GM19043 (cell line): ENCODE results near the gene RASAL1.

ENCODE experiments used
- ATAC-seq: cut with Tn5 transposase; IDR thresholded peaks from one replicate; pipeline ENCODE4 v1.9.1; 2021; ENCODE audit warnings: low read depth; ENCODE audit not compliant: unreplicated experiment

Gene RASAL1

DNA sequence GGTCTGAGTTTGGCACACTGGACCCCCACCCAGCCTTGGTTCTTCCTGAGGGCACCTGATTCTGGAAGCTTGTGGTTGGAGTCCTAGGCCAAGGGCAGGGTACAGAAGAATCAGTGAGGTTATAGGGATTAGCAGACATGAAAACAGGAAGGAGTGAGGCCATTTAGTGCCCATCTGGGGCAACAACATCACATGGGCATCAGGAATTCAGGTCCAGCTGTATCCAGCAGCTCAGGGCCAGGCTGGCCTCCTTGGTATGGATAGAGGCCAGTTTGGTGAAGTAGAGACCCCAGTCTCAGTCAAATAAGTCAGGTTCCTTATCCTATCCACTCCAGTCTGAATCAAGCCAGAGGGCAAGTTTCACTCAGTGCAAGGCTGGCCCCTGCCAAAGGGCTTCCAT is 36.2 kb downstream of the RASAL1 start:
- ATAC-seq = no peak

DNA sequence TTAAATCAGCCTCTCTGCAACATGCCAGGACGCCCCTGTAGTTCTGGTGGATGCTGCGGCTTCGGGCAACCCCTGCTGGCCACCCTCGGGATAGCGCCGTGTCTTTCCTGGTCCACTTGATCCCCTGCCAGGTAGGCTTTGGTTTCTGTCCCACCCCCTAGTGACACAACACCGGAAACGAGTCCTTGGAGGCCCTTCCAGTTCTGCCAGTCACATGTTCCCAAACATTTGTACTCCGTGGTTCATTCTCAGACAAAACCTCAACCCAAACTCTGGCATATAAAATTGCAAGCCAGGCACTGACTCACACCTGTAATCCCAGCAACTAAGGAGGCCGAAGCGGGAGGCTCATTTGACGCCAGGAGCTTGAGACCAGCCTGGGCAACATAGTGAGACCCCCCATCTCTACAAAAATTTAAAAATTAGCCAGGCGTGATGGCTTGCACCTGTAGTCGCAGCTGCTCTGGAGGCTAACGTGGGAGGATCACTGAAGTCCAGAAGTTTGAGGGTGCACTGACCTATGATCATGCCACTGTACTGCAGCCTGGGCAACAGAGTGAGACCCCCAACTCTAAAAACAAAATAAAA is 37.0 kb downstream of the RASAL1 start:
- no peak for ATAC-seq

DNA sequence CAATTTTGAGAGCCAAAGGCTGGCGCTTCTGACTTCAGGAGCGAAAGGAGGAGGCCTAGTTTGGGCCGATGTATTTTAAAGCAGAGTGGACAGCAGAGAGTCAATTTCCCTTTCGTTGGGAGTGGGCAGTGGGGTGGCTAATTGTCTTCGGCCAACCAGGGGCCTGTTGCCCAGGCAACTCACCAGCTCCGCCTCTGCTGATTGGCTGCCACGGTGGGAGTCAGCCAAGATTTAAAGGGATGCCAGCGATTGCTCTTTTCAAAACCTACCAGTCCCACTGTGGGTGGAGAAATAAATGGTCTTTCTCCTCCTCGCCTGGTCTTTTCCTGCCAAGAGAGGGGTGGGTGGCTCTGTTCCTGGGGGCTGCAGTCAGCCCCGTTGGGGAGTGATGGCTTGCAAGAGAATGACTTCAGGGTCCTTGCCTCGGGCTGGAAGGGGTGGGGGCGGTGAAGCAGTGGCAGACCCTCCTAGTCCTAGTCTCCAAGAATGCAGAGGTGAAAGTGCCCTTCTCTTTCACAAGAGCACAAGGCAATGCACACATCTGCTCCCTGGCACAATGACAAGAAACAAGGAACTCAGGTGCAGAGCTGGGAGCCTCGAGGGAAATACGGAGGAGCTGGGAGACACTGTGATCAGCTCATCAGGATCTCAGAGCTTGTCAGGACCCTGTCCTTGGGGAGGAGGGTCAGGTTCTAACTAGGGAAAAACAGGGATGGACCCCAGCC is 37.7 kb downstream of the RASAL1 start:
- ATAC-seq = no peak

GRCh38 chr12:113096675-113097461 is 38.7 kb downstream of the RASAL1 start:
- no peak for ATAC-seq

- no peak for ATAC-seq
Observed at GRCh38 chr12:113095405-113095804, 40.2 kb downstream of the RASAL1 start.

- ATAC-seq = no peak
Observed at GRCh38 chr12:113094738-113095137, 40.8 kb downstream of the RASAL1 start.

GRCh38 chr12:113093409-113094101 is 42.0 kb downstream of the RASAL1 start:
- no peak for ATAC-seq

GRCh38 chr12:113092607-113093408 is 42.8 kb downstream of the RASAL1 start:
- no peak for ATAC-seq

- ATAC-seq = no peak
Observed at GRCh38 chr12:113091506-113091905, 44.1 kb downstream of the RASAL1 start.

DNA sequence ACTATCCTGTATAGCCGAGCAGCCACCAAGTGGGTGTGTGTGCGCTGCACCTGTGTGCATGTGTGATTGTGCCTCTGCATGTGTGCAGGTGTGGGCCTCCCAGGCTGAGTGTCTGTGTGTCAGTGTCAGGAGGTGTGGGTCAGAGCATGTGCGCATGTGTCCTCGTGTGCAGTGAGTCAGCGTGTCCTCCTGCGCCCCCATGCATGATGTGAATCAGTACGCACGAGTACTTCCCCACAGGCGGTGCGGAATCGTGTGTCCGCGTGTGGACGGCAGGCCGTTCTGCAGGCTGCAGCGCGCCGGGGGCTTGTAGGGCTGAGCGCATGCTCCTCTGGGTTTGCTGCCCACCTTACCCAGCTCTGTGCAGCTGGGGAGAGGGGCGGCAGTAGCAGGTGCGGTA is 44.8 kb downstream of the RASAL1 start:
- ATAC-seq = no peak

DNA sequence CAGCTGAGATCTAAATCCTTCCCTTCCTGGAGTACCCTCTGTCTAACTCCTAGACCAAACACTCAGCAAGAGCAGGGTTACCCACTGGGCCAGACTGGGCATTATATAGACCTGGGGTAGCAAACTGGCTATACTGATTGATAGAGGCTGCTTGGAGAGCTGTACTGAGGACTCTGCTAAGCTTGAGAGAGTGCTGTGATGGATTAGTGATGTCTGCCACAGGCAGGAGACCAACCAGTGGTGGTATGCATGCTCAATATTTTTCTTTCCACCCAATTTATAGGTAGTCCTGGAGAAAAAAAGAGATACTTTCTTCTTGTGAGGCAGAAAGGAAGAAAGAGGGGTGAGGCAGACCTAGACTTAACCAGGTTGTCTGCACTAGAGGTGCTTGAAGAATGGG is 45.7 kb downstream of the RASAL1 start:
- no peak for ATAC-seq

DNA sequence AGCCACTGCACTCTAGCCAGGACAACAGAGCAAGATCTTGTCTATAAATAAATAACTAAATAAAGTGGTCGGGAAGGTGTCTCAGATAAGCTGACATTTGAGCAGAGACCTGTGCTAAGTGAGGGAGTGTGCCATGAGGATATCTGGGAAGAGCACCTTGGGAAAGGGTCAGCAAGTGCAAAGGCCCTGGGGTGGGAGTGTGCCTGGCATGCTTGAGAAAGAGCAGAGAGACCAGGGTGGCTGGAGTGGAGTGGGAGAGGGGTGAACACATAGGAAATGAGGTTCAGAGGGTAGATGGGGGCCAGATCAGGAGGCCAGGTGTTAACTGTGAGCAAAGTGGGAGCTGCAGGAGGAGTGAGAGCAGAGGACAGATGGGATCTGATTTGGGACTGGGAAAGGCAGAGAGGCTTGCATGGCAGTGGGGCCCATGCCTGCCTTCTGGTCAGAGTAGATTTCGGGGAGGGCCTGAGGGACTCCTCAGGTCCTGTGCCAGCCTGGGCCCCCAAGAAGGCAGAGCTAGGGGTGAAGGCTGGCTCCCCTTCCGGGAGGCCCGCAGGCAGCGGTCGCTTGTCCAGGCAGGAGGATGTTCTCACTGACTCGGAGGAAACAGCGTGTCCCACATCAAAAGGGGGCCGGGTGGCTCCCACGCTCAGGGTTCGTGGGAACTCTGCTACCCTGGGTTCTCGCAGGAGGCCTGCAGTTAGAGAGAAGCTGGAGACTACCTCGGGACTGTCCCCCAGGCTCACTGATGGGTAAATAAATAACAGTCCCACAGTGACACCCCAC is 46.4 kb downstream of the RASAL1 start:
- ATAC-seq = no peak

GRCh38 chr12:113088037-113088436 is 47.5 kb downstream of the RASAL1 start:
- no peak for ATAC-seq

DNA sequence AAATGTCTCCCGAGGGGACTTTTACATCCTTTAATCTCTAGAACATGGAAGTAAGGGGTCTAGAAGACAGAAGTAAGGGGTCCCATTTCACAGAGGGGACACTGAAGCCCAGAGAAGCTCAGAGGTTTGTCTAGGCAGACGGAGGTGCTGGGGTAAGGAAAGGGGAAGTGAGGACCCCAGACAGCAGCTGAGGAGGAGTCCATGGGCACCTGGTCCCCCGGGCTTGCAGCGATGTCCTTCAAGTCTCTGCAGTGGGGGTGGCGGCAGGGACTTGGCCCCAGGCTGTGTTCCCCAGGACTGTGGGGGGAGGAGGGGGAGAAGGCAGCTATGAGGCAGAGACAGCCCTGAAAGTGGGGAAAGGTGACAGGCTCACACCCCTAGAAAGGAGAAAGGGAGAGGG is 48.4 kb downstream of the RASAL1 start:
- ATAC-seq = no peak

- ATAC-seq = no peak
Observed at GRCh38 chr12:113086249-113087164, 49.1 kb downstream of the RASAL1 start.

GRCh38 chr12:113083863-113084435 is 51.6 kb downstream of the RASAL1 start:
- ATAC-seq = no peak

- ATAC-seq = peak; percentile 66
Observed at GRCh38 chr12:113082486-113083148, 52.9 kb downstream of the RASAL1 start.

DNA sequence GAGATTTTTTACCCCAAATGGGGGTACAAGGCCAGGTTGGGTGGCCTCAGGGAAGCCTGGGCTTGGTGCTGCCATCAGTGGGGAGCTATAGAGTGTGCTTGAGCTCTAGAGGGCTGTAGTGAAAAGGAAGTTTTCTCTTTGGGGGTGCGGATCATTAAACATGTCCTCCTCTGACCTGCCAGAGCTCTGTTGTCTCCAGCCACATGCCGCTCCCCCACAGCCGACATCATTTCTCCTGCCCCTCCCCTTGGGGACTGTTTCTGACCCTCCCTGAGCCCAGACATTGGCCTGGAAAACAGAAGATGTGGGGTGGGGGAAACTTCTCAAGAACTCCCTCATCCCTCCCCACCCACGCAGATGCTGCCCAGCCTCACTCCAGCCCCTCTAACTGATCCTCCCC is 53.7 kb downstream of the RASAL1 start:
- ATAC-seq = no peak
